Right ventricle myocardium superior (tissue), 1 donor: ENCODE results near the gene UBTD2. TPM values are rescaled to one million over a fixed set of nuclear protein-coding genes. Genes with fewer than 3 reads are reported as not detected.

Experiments
- ATAC-seq: fragments of 200-7000 bp; cut with Tn5 transposase; one replicate; pipeline ENCODE4 v1.9.1; 2020; ENCODE audit warnings: mild to moderate bottlenecking; ENCODE audit not compliant: poor library complexity
- DNase-seq: peaks from one replicate; pipeline ENCODE4 v3.0.0-alpha.2; 2020
- intact Hi-C: fragments of 100-400 bp; cut with DNase I; formaldehyde crosslinking; loops from one replicate; pipeline ENCODE4 v1.11.2; 2022
- total RNA-seq: library from RNA; stranded (reverse); fragmentation: NEBNext Ultra II Directional; extraction: Animal tissue kit (Norgen Biotek cat#: 25700); gene quantifications from one replicate; pipeline ENCODE4 v1.2.1, GENCODE V29; 2021
- donor health status: DM: no; HTN: yes; CAD: no; lungs with severe emphysema.

UBTD2 gene
- total RNA-seq, 1 donor from 2014 or later: 8.6 TPM

DNA sequence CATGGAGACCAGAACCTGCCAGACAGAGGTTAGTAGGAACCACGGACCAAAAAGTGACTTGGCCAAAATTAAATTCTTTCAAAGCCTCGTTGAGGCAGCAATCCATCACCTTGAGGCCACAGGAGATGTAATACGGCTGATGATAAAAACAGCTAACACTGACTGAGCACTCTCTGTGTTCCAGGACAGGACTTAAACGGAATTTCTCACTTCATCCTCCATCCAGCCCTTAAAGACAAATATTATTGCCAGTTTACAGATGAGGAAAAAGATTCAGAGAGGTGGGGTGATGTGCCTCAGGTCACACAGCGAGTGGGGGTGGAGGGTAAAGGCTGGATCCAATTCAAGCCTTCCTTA is 120.6 kb downstream of the UBTD2 start:
- intact Hi-C loops: no loop called here
- no peak for DNase-seq
- no peak for ATAC-seq

DNA sequence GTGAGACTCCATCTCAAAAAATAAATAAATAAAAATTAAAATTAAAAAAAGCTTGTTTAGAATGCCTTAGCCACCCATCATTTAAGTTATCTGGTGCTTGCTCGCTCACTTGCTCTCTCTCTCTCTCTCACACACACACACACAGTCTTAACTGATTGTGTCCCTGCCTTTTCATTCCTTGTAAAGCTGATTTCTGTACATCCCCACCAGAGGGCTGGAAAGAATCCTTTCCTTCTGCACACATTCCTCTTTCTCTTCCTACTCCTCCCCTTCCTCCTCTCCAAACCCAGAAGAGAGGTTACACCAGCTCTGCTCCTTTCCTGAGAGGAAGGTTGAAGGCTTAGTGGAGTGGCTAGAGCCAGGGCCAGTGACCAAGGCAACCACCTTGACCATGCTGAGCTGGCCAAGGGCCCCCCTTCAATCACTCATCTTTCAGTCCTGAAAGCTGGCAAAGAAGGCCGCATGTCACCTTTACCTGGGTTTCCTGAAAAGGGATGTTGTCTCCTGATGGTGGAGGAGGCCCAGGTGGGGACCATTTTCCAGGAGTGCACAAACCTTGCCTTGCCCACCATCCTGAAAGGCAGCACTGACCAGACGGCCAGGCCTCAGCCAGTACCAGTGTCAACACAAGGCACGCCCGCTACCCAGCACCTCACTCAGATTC is 121.1 kb downstream of the UBTD2 start:
- no peak for ATAC-seq
- intact Hi-C loops: no loop called here
- no peak for DNase-seq

DNA sequence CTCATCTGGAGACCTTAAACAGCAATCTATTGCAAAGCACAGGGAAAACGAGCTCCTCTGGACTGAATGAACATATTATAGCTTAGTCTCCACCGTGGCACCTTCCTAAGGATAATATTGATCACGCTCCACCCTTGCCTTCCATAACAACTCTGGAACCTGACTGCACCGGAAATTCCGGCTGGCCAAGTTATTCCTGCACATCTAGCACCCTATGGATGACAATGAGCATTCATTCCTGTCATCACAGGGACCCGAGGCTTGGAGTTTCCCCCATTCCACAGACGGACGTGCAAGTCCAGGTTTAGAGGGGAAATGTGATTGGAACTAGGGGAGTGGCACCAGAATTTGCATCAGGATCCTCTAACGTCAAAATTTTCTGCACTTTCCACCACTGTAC is 123.1 kb downstream of the UBTD2 start:
- no peak for DNase-seq
- intact Hi-C loops: no loop called here
- ATAC-seq: no peak

Other genes with a start within 250 kb of the UBTD2 start
- gene STK10, start 95.5 kb downstream of the UBTD2 start, total RNA-seq: 8.8 TPM
- not detected for gene EFCAB9, start 89.6 kb downstream of the UBTD2 start, total RNA-seq
- gene SH3PXD2B, start 170.8 kb upstream of the UBTD2 start, total RNA-seq: 5.3 TPM